HL-60 (cell line): Measurements from ENCODE around the gene RSBN1.

ENCODE experiments used
- DNase-seq, 2 experiments: peaks; one replicate each; pipeline ENCODE4 v3.0.0-alpha.2; 2010 to 2020; ENCODE audit warnings: low read depth in 1 of 2, low spot score in 1 of 2
- H3K27ac ChIP-seq: fragments of 250-450 bp; sonication (Bioruptor Pico); replicated peaks from 2 replicates; pipeline ENCODE4 v1.5.1; 2020; ENCODE audit warnings: mild to moderate bottlenecking, moderate library complexity
- H3K27me3 ChIP-seq: fragments of 250-450 bp; sonication (Bioruptor Pico); 2 replicates; pipeline ENCODE4 v1.5.1; 2021; ENCODE audit warnings: mild to moderate bottlenecking, moderate library complexity; ENCODE audit not compliant: insufficient read depth, poor library complexity, severe bottlenecking
- H3K4me3 ChIP-seq: replicated peaks from 2 replicates; pipeline ENCODE4 v1.5.1; 2011; ENCODE audit warnings: mild to moderate bottlenecking, control low read depth, low read length; ENCODE audit not compliant: insufficient read depth
- GABPA ChIP-seq: IDR thresholded peaks from 2 replicates; pipeline ENCODE4 v1.6.1; 2012; ENCODE audit warnings: low read depth
- POLR2AphosphoS5 ChIP-seq: IDR thresholded peaks from 2 replicates; pipeline ENCODE4 v1.6.1; 2012; ENCODE audit warnings: low read depth
- SPI1 ChIP-seq: IDR thresholded peaks from 2 replicates; pipeline ENCODE4 v1.6.1; 2012; ENCODE audit warnings: low read depth, mild to moderate bottlenecking, borderline replicate concordance
- TF ChIP-seq, protein P1 (sequence below): IDR thresholded peaks from one replicate; pipeline ENCODE4 v1.5.1; 2011; ENCODE audit warnings: low read length, control low read depth, inconsistent platforms; ENCODE audit not compliant: insufficient read depth
- TF ChIP-seq, protein P2 (sequence below): IDR thresholded peaks from 2 replicates; pipeline ENCODE4 v1.6.1; 2012; ENCODE audit warnings: low read depth; ENCODE audit not compliant: insufficient replicate concordance

Gene RSBN1

GRCh38 chr1:113770031-113770430 lies 42.2 kb downstream of the RSBN1 start:
- Histone ChIP-seq H3K4me3 (no peak overlapping the region), H3K27ac (no peak overlapping the region), H3K27me3 (no peaks in the 10 kb centered on the region)
- DNase-seq: no peak
- TF ChIP-seq, protein P1, sequence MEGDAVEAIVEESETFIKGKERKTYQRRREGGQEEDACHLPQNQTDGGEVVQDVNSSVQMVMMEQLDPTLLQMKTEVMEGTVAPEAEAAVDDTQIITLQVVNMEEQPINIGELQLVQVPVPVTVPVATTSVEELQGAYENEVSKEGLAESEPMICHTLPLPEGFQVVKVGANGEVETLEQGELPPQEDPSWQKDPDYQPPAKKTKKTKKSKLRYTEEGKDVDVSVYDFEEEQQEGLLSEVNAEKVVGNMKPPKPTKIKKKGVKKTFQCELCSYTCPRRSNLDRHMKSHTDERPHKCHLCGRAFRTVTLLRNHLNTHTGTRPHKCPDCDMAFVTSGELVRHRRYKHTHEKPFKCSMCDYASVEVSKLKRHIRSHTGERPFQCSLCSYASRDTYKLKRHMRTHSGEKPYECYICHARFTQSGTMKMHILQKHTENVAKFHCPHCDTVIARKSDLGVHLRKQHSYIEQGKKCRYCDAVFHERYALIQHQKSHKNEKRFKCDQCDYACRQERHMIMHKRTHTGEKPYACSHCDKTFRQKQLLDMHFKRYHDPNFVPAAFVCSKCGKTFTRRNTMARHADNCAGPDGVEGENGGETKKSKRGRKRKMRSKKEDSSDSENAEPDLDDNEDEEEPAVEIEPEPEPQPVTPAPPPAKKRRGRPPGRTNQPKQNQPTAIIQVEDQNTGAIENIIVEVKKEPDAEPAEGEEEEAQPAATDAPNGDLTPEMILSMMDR: no peak
- TF ChIP-seq POLR2AphosphoS5 (no peak), GABPA (no peak), SPI1 (no peak)
- TF ChIP-seq, protein P2, sequence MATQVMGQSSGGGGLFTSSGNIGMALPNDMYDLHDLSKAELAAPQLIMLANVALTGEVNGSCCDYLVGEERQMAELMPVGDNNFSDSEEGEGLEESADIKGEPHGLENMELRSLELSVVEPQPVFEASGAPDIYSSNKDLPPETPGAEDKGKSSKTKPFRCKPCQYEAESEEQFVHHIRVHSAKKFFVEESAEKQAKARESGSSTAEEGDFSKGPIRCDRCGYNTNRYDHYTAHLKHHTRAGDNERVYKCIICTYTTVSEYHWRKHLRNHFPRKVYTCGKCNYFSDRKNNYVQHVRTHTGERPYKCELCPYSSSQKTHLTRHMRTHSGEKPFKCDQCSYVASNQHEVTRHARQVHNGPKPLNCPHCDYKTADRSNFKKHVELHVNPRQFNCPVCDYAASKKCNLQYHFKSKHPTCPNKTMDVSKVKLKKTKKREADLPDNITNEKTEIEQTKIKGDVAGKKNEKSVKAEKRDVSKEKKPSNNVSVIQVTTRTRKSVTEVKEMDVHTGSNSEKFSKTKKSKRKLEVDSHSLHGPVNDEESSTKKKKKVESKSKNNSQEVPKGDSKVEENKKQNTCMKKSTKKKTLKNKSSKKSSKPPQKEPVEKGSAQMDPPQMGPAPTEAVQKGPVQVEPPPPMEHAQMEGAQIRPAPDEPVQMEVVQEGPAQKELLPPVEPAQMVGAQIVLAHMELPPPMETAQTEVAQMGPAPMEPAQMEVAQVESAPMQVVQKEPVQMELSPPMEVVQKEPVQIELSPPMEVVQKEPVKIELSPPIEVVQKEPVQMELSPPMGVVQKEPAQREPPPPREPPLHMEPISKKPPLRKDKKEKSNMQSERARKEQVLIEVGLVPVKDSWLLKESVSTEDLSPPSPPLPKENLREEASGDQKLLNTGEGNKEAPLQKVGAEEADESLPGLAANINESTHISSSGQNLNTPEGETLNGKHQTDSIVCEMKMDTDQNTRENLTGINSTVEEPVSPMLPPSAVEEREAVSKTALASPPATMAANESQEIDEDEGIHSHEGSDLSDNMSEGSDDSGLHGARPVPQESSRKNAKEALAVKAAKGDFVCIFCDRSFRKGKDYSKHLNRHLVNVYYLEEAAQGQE: no peak

- TF ChIP-seq POLR2AphosphoS5 (no peak), GABPA (no peak), SPI1 (no peak)
- TF ChIP-seq, protein P2: no peak
- TF ChIP-seq, protein P1: no peak
- DNase-seq: no peak
- no peaks in the 10 kb centered on the region for H3K27me3 ChIP-seq
- no peak overlapping the region for H3K27ac ChIP-seq
- H3K4me3 ChIP-seq: no peak overlapping the region
Measured at GRCh38 chr1:113769601-113769970, 42.7 kb downstream of the RSBN1 start.

- H3K4me3 ChIP-seq: no peak overlapping the region
- DNase-seq: no peak
- H3K27ac ChIP-seq: no peak overlapping the region
- TF ChIP-seq SPI1 (peak; percentile 77), GABPA (no peak)
- H3K27me3 ChIP-seq: no peaks in the 10 kb centered on the region
Measured at GRCh38 chr1:113768916-113769600, 43.2 kb downstream of the RSBN1 start.

GRCh38 chr1:113765306-113766230 lies 46.7 kb downstream of the RSBN1 start:
- DNase-seq: no peak
- H3K4me3 ChIP-seq: no peak overlapping the region
- H3K27ac ChIP-seq: no peak overlapping the region
- TF ChIP-seq POLR2AphosphoS5: no peak
- no peaks in the 10 kb centered on the region for H3K27me3 ChIP-seq
